ENCODE measurements around the gene BEND7.

BEND7 gene

GRCh38 chr10:13521026-13521425 is 7.8 kb downstream of the BEND7 start:
- no peak for TF ChIP-seq CTCF (IDR thresholded peaks at IDR 0.05; ENCODE audit: low read depth, low read length, missing control alignments)
- H3K4me3 ChIP-seq (ENCODE audit: low read depth, low read length): no peak overlapping the region
- no peak for DNase-seq (ENCODE audit: low read depth)
- in situ Hi-C loops (cut with HindIII; ENCODE audit: low sequenced_read_pairs): no loop called here

GRCh38 chr10:13520194-13520593 is 8.6 kb downstream of the BEND7 start:
- no peak for TF ChIP-seq CTCF (IDR thresholded peaks at IDR 0.05; ENCODE audit: low read depth, low read length, missing control alignments)
- no peak overlapping the region for H3K4me3 ChIP-seq (ENCODE audit: low read depth, low read length)
- in situ Hi-C loops (cut with HindIII; ENCODE audit: low sequenced_read_pairs): no loop called here
- no peak for DNase-seq (ENCODE audit: low read depth)

- TF ChIP-seq CTCF (IDR thresholded peaks at IDR 0.05; ENCODE audit: low read depth, low read length, missing control alignments): peak; percentile 61
- in situ Hi-C loops (cut with HindIII; ENCODE audit: low sequenced_read_pairs): no loop called here
- DNase-seq (ENCODE audit: low read depth): no peak
- no peak overlapping the region for H3K4me3 ChIP-seq (ENCODE audit: low read depth, low read length)
Measured at GRCh38 chr10:13518076-13518692, 10.6 kb downstream of the BEND7 start.

GRCh38 chr10:13517675-13518074 is 11.1 kb downstream of the BEND7 start:
- in situ Hi-C loops (cut with HindIII; ENCODE audit: low sequenced_read_pairs): no loop called here
- DNase-seq (ENCODE audit: low read depth): no peak
- H3K4me3 ChIP-seq (ENCODE audit: low read depth, low read length): no peak overlapping the region
- TF ChIP-seq CTCF (IDR thresholded peaks at IDR 0.05; ENCODE audit: low read depth, low read length, missing control alignments): no peak

GRCh38 chr10:13516176-13516575 is 12.6 kb downstream of the BEND7 start:
- no peak overlapping the region for H3K4me3 ChIP-seq (ENCODE audit: low read depth, low read length)
- no peak for DNase-seq (ENCODE audit: low read depth)
- in situ Hi-C loops (cut with HindIII; ENCODE audit: low sequenced_read_pairs): no loop called here
- no peak for TF ChIP-seq CTCF (IDR thresholded peaks at IDR 0.05; ENCODE audit: low read depth, low read length, missing control alignments)

GRCh38 chr10:13515467-13515866 is 13.3 kb downstream of the BEND7 start:
- no peak overlapping the region for H3K4me3 ChIP-seq (ENCODE audit: low read depth, low read length)
- no peak for DNase-seq (ENCODE audit: low read depth)
- in situ Hi-C loops (cut with HindIII; ENCODE audit: low sequenced_read_pairs): no loop called here
- TF ChIP-seq CTCF (IDR thresholded peaks at IDR 0.05; ENCODE audit: low read depth, low read length, missing control alignments): no peak

Data from astrocyte of the cerebellum (primary cell).